Kidney (tissue), 14 donors: Measurements from ENCODE around the gene PPFIBP2. TPM values are rescaled to one million over a fixed set of nuclear protein-coding genes. Genes with fewer than 3 reads are reported as not detected.

Source experiments
- DNase-seq, 5 donors: peaks; one replicate each; pipeline ENCODE4 v3.0.0-alpha.2; 2013 to 2020
- FAIRE-seq: peaks from 2 replicates; lab custom pipeline; 2012; peaks lifted over from hg19 to GRCh38; lab: Jason Lieb, UNC
- H3K27ac ChIP-seq, 2 donors: one replicate each; pipeline ENCODE4 v1.7.0; 2013; ENCODE audit warnings: low read depth in 2 of 2, low read length in 2 of 2, inconsistent platforms in 1 of 2
- H3K27me3 ChIP-seq: one replicate; pipeline ENCODE4 v1.7.1; 2013; ENCODE audit warnings: low read length, inconsistent platforms; ENCODE audit not compliant: control insufficient read depth, insufficient read depth
- H3K36me3 ChIP-seq, 3 donors: one replicate each; pipeline versions ENCODE4 v1.7.0 to v1.7.1; 2013; ENCODE audit warnings: low read length in 3 of 3, control low read depth in 1 of 3, inconsistent platforms in 1 of 3; ENCODE audit not compliant: insufficient read depth in 3 of 3, control insufficient read depth in 2 of 3
- H3K4me1 ChIP-seq, 3 donors: one replicate each; pipeline versions ENCODE4 v1.7.0 to v1.7.1; 2013; ENCODE audit warnings: low read length in 3 of 3, inconsistent platforms in 1 of 3, low read depth in 1 of 3; ENCODE audit not compliant: control insufficient read depth in 2 of 3, insufficient read depth in 2 of 3
- H3K4me3 ChIP-seq, 3 donors: one replicate each; pipeline versions ENCODE4 v1.7.0 to v1.8.1; 2013; ENCODE audit warnings: low read length in 3 of 3, control low read depth in 1 of 3, inconsistent platforms in 1 of 3
- H3K9ac ChIP-seq, 3 donors: one replicate each; pipeline versions ENCODE4 v1.7.0 to v1.7.1; 2013; ENCODE audit warnings: low read length in 3 of 3, control low read depth in 1 of 3, inconsistent platforms in 1 of 3
- H3K9me3 ChIP-seq, 3 donors: one replicate each; pipeline versions ENCODE4 v1.7.0 to v1.7.1; 2013; ENCODE audit warnings: low read length in 3 of 3, control low read depth in 1 of 3, inconsistent platforms in 1 of 3; ENCODE audit not compliant: control insufficient read depth in 2 of 3, insufficient read depth in 1 of 3
- CTCF ChIP-seq: IDR thresholded peaks from 3 replicates; pipeline ENCODE4 v1.5.1; 2012; ENCODE audit warnings: mild to moderate bottlenecking, moderate library complexity, borderline replicate concordance; ENCODE audit not compliant: insufficient read depth; ENCODE audit errors: extremely low read depth
- intact Hi-C: fragments of 100-400 bp; cut with DNase I; formaldehyde crosslinking; loops from one replicate; pipeline ENCODE4 v1.11.1; 2022
- polyA plus RNA-seq: library from polyadenylated mRNA; stranded (reverse); fragments of 350-450 nt; fragmentation: Illumina TruSeq; extraction: RNeasy Lipid Tissue Mini Kit (QIAGEN cat#74804); gene quantifications from one replicate; pipeline ENCODE4 v1.2.3, GENCODE V29; 2014; ENCODE audit warnings: low read depth, low replicate concordance; ENCODE audit not compliant: insufficient read depth
- total RNA-seq: library from RNA; stranded (reverse); fragmentation: NEBNext Ultra II Directional; extraction: Animal tissue kit (Norgen Biotek cat#: 25700); gene quantifications from one replicate; pipeline ENCODE4 v1.2.1, GENCODE V29; 2021
- donor health status: control.
- donor health status: control.
- donor health status: control.
- donor health status: control.
- donor health status: control.
- donor health status: DM: yes; HTN: yes; CAD: no.
- donor health status: Normal renal cell carcinoma (clear cell type).

The PPFIBP2 gene
- total and polyA plus RNA-seq, 2 donors from 2014 or later: 31.6 to 44.4 TPM

- no peak overlapping the region for H3K27ac ChIP-seq
Measured at GRCh38 chr11:7559398-7560283, 45.8 kb downstream of the PPFIBP2 start.

GRCh38 chr11:7561562-7561961 lies 47.8 kb downstream of the PPFIBP2 start:
- no peak overlapping the region for H3K27ac ChIP-seq
- intact Hi-C loops: no loop called here
- H3K4me1 ChIP-seq: peaks cover 0 to 7% (median 0%) of the 10 kb centered on the region in 3 donors
- FAIRE-seq (no peak), DNase-seq (no peak)
- no peak overlapping the region for H3K4me3 ChIP-seq
- H3K36me3 ChIP-seq: no peaks in the 10 kb centered on the region
- no peak overlapping the region for H3K9ac ChIP-seq
- no peaks in the 10 kb centered on the region for H3K27me3 ChIP-seq
- H3K9me3 ChIP-seq: no peaks in the 10 kb centered on the region
- TF ChIP-seq CTCF: no peak

More at GRCh38 chr11:7559398-7560283, 45.8 kb downstream of the PPFIBP2 start:
- TF ChIP-seq CTCF: no peak
- no peak for DNase-seq
- Histone ChIP-seq H3K27me3 (no peaks in the 10 kb centered on the region), H3K9ac (no peak overlapping the region), H3K4me3 (no peak overlapping the region), H3K4me1 (peaks cover 0 to 7% (median 6%) of the 10 kb centered on the region in 3 donors), H3K9me3 (no peaks in the 10 kb centered on the region), H3K36me3 (no peaks in the 10 kb centered on the region)
- FAIRE-seq: no peak
- intact Hi-C loops: no loop called here

GRCh38 chr11:7563281-7563680 lies 49.5 kb downstream of the PPFIBP2 start:
- no peaks in the 10 kb centered on the region for H3K36me3 ChIP-seq
- no peak overlapping the region for H3K27ac ChIP-seq
- no peaks in the 10 kb centered on the region for H3K27me3 ChIP-seq
- no peak overlapping the region for H3K9ac ChIP-seq
- no peaks in the 10 kb centered on the region for H3K9me3 ChIP-seq
- no peak for FAIRE-seq
- H3K4me1 ChIP-seq: peaks cover 0 to 7% (median 0%) of the 10 kb centered on the region in 3 donors
- DNase-seq: no peak
- TF ChIP-seq CTCF: no peak
- no peak overlapping the region for H3K4me3 ChIP-seq
- intact Hi-C loops: no loop called here
